Progenitor cell of endocrine pancreas (in vitro differentiated cells): ENCODE results near the gene SIPA1L3. TPM values are rescaled to one million over a fixed set of nuclear protein-coding genes. Genes with fewer than 3 reads are reported as not detected.
A peak's percentile ranks its signal among the peaks of the same experiment; 100 is the strongest.

Experiments used
- DNase-seq: peaks from one replicate; pipeline ENCODE4 v3.0.0; 2021; ENCODE audit warnings: low spot score; ENCODE audit not compliant: unreplicated experiment
- H3K27ac Mint-ChIP-seq: 2 replicates; pipeline ENCODE4 v1.8.0; 2021; ENCODE audit warnings: mild to moderate bottlenecking, moderate library complexity, mixed read lengths
- H3K27me3 Mint-ChIP-seq: 2 replicates; pipeline ENCODE4 v1.8.0; 2021; ENCODE audit warnings: mixed read lengths
- H3K36me3 Mint-ChIP-seq: 2 replicates; pipeline ENCODE4 v1.8.0; 2022; ENCODE audit warnings: mixed read lengths; ENCODE audit not compliant: insufficient read depth
- H3K4me1 Mint-ChIP-seq: 2 replicates; pipeline ENCODE4 v1.8.0; 2021; ENCODE audit warnings: low read depth, mixed read lengths
- H3K4me3 Mint-ChIP-seq: 2 replicates; pipeline ENCODE4 v1.8.0; 2021; ENCODE audit warnings: low read depth, mild to moderate bottlenecking, moderate library complexity, mixed read lengths
- H3K9me3 Mint-ChIP-seq: 2 replicates; pipeline ENCODE4 v1.8.0; 2021; ENCODE audit warnings: low read depth, mixed read lengths
- total RNA-seq: library from RNA; stranded (reverse); gene quantifications from 2 replicates; pipeline ENCODE4 v1.2.1, GENCODE V29; 2021
- TF ChIP-seq, protein P1 (sequence below): fragments of 200-600 bp; sonication (generic); IDR thresholded peaks from one replicate; pipeline ENCODE4 v1.5.0; 2021; ENCODE audit warnings: antibody characterized with exemption, mild to moderate bottlenecking; ENCODE audit not compliant: unreplicated experiment

SIPA1L3 gene
- total RNA-seq, 1 donor from 2014 or later: 132 TPM

DNA sequence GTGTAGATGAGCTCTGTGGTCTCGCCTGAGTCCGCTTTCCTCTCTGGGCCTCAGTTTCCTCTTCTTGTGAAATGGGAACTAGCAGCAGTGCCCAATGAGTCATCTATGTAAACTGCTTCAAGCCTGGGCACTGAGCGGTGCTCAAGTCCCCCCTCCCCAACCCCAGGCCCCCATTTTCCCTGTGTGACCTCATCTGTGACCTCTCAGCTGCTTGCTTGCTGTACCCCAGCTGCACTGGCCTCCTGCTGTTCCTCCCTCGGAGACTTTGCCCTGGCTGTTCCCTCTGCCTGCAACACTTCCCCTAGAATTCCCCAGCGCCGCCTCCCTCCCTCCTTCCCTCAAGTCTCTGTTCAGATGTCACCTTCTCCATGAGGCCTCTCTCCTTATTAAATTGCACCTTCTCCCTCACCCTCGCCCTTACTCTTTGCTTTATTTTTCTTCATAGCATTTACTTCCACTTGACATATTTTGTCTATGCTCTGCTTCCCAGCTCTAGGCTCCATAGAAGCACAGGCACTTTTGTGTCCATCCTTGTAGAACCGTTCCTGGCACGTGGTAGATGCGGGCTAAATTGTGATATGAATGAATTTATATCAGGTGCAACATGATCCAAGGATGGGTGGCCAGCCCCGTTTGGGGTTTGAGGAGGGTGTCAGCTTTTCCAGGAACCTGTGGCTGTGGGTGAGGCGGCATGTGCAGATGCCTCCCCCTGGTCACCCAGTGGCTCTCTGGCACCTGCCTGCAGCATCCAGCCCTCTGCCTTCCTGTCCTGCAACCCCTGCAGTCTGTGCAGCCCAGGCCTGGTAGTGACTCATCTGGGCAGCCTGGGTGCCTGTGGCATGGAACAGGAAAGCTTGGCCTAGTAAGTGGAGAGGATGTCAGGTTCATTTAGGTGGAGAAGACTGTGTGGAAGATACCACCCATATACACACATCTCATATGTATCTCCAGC lies 26.3 kb downstream of the SIPA1L3 start:
- H3K9me3 Mint-ChIP-seq: no peaks in the 10 kb centered on the region
- H3K4me3 Mint-ChIP-seq: peak overlapping the region; percentile 66
- peaks cover 6% of the 10 kb centered on the region for H3K36me3 Mint-ChIP-seq
- H3K27ac Mint-ChIP-seq: peak overlapping the region; percentile 95
- TF ChIP-seq, protein P1, sequence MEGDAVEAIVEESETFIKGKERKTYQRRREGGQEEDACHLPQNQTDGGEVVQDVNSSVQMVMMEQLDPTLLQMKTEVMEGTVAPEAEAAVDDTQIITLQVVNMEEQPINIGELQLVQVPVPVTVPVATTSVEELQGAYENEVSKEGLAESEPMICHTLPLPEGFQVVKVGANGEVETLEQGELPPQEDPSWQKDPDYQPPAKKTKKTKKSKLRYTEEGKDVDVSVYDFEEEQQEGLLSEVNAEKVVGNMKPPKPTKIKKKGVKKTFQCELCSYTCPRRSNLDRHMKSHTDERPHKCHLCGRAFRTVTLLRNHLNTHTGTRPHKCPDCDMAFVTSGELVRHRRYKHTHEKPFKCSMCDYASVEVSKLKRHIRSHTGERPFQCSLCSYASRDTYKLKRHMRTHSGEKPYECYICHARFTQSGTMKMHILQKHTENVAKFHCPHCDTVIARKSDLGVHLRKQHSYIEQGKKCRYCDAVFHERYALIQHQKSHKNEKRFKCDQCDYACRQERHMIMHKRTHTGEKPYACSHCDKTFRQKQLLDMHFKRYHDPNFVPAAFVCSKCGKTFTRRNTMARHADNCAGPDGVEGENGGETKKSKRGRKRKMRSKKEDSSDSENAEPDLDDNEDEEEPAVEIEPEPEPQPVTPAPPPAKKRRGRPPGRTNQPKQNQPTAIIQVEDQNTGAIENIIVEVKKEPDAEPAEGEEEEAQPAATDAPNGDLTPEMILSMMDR: no peak
- no peaks in the 10 kb centered on the region for H3K27me3 Mint-ChIP-seq
- peaks cover 59% of the 10 kb centered on the region for H3K4me1 Mint-ChIP-seq
- no peak for DNase-seq

DNA sequence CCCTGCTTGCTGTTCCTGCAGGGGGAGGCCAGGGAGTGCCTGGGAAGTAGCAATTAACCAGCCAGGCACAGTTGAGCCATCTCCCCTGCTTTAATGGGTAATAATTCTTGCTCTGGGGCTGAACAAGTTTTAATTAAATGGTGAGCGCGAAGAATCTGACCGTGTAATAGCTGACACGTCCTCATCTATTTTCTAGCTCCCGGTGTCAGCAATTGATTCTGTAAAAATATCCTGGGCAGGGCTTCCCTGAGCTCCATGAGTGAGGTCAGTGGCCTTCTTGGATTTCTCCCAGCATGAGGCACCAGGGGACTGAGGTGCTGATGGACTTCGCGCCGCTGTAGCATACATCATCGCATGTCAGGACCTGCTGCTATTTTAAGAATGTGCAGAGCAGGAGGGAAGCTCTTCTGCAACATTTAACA lies 26.9 kb downstream of the SIPA1L3 start:
- H3K9me3 Mint-ChIP-seq: no peaks in the 10 kb centered on the region
- H3K27me3 Mint-ChIP-seq: no peaks in the 10 kb centered on the region
- H3K36me3 Mint-ChIP-seq: peaks cover 7% of the 10 kb centered on the region
- TF ChIP-seq, protein P1: no peak
- peak overlapping the region; percentile 95 for H3K27ac Mint-ChIP-seq
- DNase-seq: no peak
- H3K4me1 Mint-ChIP-seq: peaks cover 56% of the 10 kb centered on the region
- peak overlapping the region; percentile 66 for H3K4me3 Mint-ChIP-seq

DNA sequence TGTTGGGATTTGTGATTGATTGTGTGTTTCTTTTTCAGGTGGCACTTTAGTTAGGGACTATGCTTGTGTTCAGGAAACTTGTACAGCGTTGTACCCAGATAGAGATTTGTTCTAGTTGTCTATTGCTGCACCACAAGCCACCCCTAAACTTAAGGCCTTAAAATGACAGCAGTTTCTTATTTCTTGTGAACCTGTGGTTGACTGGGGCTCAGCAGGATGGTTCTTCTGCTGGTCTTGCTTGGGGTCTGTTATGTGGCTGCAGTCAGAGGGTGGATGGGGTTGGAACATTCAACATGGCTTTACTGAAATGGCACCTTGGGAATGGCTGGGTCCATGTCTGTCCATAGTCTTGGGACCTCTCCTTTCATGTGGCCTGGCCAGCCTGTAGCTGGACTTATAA lies 28.3 kb downstream of the SIPA1L3 start:
- Mint-ChIP-seq H3K27me3 (no peaks in the 10 kb centered on the region), H3K9me3 (no peaks in the 10 kb centered on the region), H3K27ac (peak overlapping the region; percentile 87), H3K4me3 (no peak overlapping the region), H3K4me1 (peaks cover 64% of the 10 kb centered on the region), H3K36me3 (peaks cover 8% of the 10 kb centered on the region)
- DNase-seq: no peak
- TF ChIP-seq, protein P1: no peak

DNA sequence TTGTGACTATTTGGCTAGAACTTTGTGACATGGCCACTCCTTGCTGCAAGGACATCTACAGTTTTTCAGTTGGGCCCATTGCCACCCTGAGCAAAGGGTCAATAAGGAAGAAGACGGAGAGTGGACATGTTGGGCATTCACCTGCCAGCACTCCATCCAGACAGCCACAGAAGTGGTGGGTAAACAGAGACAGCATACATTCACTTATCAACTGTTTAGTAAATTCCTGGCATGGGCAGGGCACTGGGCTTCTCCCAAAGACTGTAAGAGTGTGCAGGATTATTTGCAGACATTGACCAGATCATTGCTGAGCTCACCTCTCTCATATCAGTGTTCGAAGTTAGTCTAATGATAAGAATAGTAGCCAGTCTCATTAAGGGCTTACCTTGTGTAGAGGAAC lies 29.2 kb downstream of the SIPA1L3 start:
- Mint-ChIP-seq H3K9me3 (no peaks in the 10 kb centered on the region), H3K4me3 (no peak overlapping the region), H3K4me1 (peaks cover 68% of the 10 kb centered on the region), H3K36me3 (peaks cover 8% of the 10 kb centered on the region), H3K27me3 (no peaks in the 10 kb centered on the region), H3K27ac (peak overlapping the region; percentile 87)
- DNase-seq: no peak
- TF ChIP-seq, protein P1: no peak

DNA sequence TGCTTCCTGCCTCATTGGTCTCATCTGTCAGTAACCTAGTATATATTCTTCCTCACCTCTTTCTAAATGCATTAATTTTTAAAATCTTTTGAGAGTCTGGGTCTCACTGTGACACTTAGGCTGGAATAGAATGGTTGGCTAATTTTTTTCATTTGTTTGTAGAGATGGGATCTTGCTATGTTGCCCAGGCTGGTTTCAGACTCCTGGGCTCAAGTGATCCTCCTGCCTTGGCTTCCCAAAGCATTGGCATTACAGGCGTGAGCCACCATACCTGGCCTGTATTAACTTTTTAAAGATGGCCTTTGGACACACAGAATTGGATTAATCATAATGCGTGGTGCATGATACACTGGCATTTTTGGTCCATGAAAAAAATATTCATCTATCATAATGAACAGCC lies 29.9 kb downstream of the SIPA1L3 start:
- Mint-ChIP-seq H3K27me3 (no peaks in the 10 kb centered on the region), H3K4me1 (peaks cover 72% of the 10 kb centered on the region), H3K9me3 (no peaks in the 10 kb centered on the region), H3K4me3 (no peak overlapping the region), H3K27ac (no peak overlapping the region), H3K36me3 (peaks cover 8% of the 10 kb centered on the region)
- TF ChIP-seq, protein P1: no peak
- DNase-seq: no peak
